Activated naive CD8-positive, alpha-beta T cell treated with anti-CD3 and anti-CD28 coated beads, Interleukin-2, amount 10 ng/mL, durations not matched to agents 7 days and 5 days (primary cell): Measurements from ENCODE around the gene TXLNG. TPM values are rescaled to one million over a fixed set of nuclear protein-coding genes. Genes with fewer than 3 reads are reported as not detected.

Experiments used
- ATAC-seq: fragments of 150-1000 bp; cut with Tn5 transposase; one replicate; pipeline ENCODE4 v1.10.0; 2021; ENCODE audit warnings: low read depth, moderate library complexity
- POLR2A ChIA-PET: fragments of 350-600 bp; sonication (Branson Sonifier 250); formaldehyde crosslinking; loops from one replicate; lab custom pipeline; 2021; ENCODE audit warnings: antibody characterized with exemption; lab: Charles Lee
- DNase-seq: peaks from one replicate; pipeline ENCODE4 v3.0.0; 2021
- H3K27ac Mint-ChIP-seq: one replicate; pipeline ENCODE4 v1.8.0; 2022; ENCODE audit warnings: mild to moderate bottlenecking, mixed read lengths
- H3K27me3 Mint-ChIP-seq: one replicate; pipeline ENCODE4 v1.8.0; 2022; ENCODE audit warnings: mild to moderate bottlenecking, moderate library complexity, mixed read lengths
- H3K36me3 Mint-ChIP-seq: one replicate; pipeline ENCODE4 v1.8.0; 2021; ENCODE audit warnings: mild to moderate bottlenecking, mixed read lengths
- H3K4me1 Mint-ChIP-seq: one replicate; pipeline ENCODE4 v1.8.0; 2021; ENCODE audit warnings: mixed read lengths
- H3K4me3 Mint-ChIP-seq: one replicate; pipeline ENCODE4 v1.8.0; 2022; ENCODE audit warnings: mild to moderate bottlenecking, moderate library complexity, mixed read lengths
- H3K9me3 Mint-ChIP-seq: one replicate; pipeline ENCODE4 v1.8.0; 2021; ENCODE audit warnings: mixed read lengths
- total RNA-seq, 2 experiments: library from RNA; stranded (reverse); gene quantifications; one replicate each; pipeline ENCODE4 v1.2.3, GENCODE V29; 2021

Gene TXLNG
- total RNA-seq, 2 experiments from 2014 or later, result 10.7 to 13.2 TPM

- no peak overlapping the region for H3K4me3 Mint-ChIP-seq
- no peak overlapping the region for H3K27ac Mint-ChIP-seq
- DNase-seq (no peak), ATAC-seq (no peak)
- H3K27me3 Mint-ChIP-seq, result no peaks in the 10 kb centered on the region
- POLR2A ChIA-PET, result no interaction called here
- peaks cover 8% of the 10 kb centered on the region for H3K36me3 Mint-ChIP-seq
- peaks cover 2% of the 10 kb centered on the region for H3K4me1 Mint-ChIP-seq
- H3K9me3 Mint-ChIP-seq, result no peaks in the 10 kb centered on the region
Observed at GRCh38 chrX:16797841-16798240, 11.6 kb downstream of the TXLNG start.

GRCh38 chrX:16804923-16805464 lies 18.7 kb downstream of the TXLNG start:
- Mint-ChIP-seq H3K27me3 (no peaks in the 10 kb centered on the region), H3K4me1 (peaks cover 4% of the 10 kb centered on the region), H3K36me3 (peaks cover 5% of the 10 kb centered on the region), H3K27ac (no peak overlapping the region), H3K9me3 (no peaks in the 10 kb centered on the region), H3K4me3 (no peak overlapping the region)
- ATAC-seq (no peak), DNase-seq (no peak)
- POLR2A ChIA-PET, result no interaction called here

- Mint-ChIP-seq H3K27me3 (no peaks in the 10 kb centered on the region), H3K9me3 (no peaks in the 10 kb centered on the region), H3K36me3 (peaks cover 3% of the 10 kb centered on the region), H3K4me3 (no peak overlapping the region), H3K4me1 (peaks cover 5% of the 10 kb centered on the region), H3K27ac (no peak overlapping the region)
- no peak for DNase-seq
- ATAC-seq, result no peak
- POLR2A ChIA-PET, result no interaction called here
Observed at GRCh38 chrX:16807548-16807947, 21.3 kb downstream of the TXLNG start.

GRCh38 chrX:16807976-16808542 lies 21.8 kb downstream of the TXLNG start:
- Mint-ChIP-seq H3K9me3 (no peaks in the 10 kb centered on the region), H3K4me3 (peak overlapping the region; percentile 50), H3K27ac (peak overlapping the region; percentile 60), H3K36me3 (peaks cover 5% of the 10 kb centered on the region), H3K27me3 (no peaks in the 10 kb centered on the region), H3K4me1 (peaks cover 5% of the 10 kb centered on the region)
- ATAC-seq (no peak), DNase-seq (no peak)
- POLR2A ChIA-PET, result no interaction called here

- Mint-ChIP-seq H3K9me3 (no peaks in the 10 kb centered on the region), H3K27me3 (no peaks in the 10 kb centered on the region), H3K36me3 (peaks cover 4% of the 10 kb centered on the region), H3K4me3 (no peak overlapping the region), H3K4me1 (peaks cover 6% of the 10 kb centered on the region), H3K27ac (no peak overlapping the region)
- ATAC-seq, result no peak
- POLR2A ChIA-PET, result no interaction called here
- no peak for DNase-seq
Observed at GRCh38 chrX:16814597-16814996, 28.3 kb downstream of the TXLNG start.

GRCh38 chrX:16819634-16820033 lies 33.4 kb downstream of the TXLNG start:
- H3K4me1 Mint-ChIP-seq, result peaks cover 5% of the 10 kb centered on the region
- peaks cover 6% of the 10 kb centered on the region for H3K36me3 Mint-ChIP-seq
- H3K27me3 Mint-ChIP-seq, result no peaks in the 10 kb centered on the region
- POLR2A ChIA-PET, result no interaction called here
- no peaks in the 10 kb centered on the region for H3K9me3 Mint-ChIP-seq
- no peak overlapping the region for H3K4me3 Mint-ChIP-seq
- no peak for DNase-seq
- H3K27ac Mint-ChIP-seq, result no peak overlapping the region
- no peak for ATAC-seq

GRCh38 chrX:16822723-16823122 lies 36.5 kb downstream of the TXLNG start:
- no peak overlapping the region for H3K4me3 Mint-ChIP-seq
- H3K27ac Mint-ChIP-seq, result no peak overlapping the region
- peaks cover 5% of the 10 kb centered on the region for H3K4me1 Mint-ChIP-seq
- no peak for DNase-seq
- POLR2A ChIA-PET, result no interaction called here
- peaks cover 5% of the 10 kb centered on the region for H3K36me3 Mint-ChIP-seq
- no peak for ATAC-seq
- H3K9me3 Mint-ChIP-seq, result no peaks in the 10 kb centered on the region
- no peaks in the 10 kb centered on the region for H3K27me3 Mint-ChIP-seq

- POLR2A ChIA-PET, result no interaction called here
- ATAC-seq (no peak), DNase-seq (no peak)
- Mint-ChIP-seq H3K9me3 (no peaks in the 10 kb centered on the region), H3K27me3 (no peaks in the 10 kb centered on the region), H3K27ac (no peak overlapping the region), H3K4me3 (no peak overlapping the region), H3K36me3 (peaks cover 5% of the 10 kb centered on the region), H3K4me1 (peaks cover 5% of the 10 kb centered on the region)
Observed at GRCh38 chrX:16825264-16826035, 39.2 kb downstream of the TXLNG start.

GRCh38 chrX:16826207-16826606 lies 39.9 kb downstream of the TXLNG start:
- Mint-ChIP-seq H3K4me3 (no peak overlapping the region), H3K36me3 (peaks cover 5% of the 10 kb centered on the region), H3K4me1 (peaks cover 5% of the 10 kb centered on the region), H3K27me3 (no peaks in the 10 kb centered on the region), H3K9me3 (no peaks in the 10 kb centered on the region), H3K27ac (no peak overlapping the region)
- DNase-seq (no peak), ATAC-seq (no peak)
- POLR2A ChIA-PET, result no interaction called here

GRCh38 chrX:16827225-16827624 lies 41.0 kb downstream of the TXLNG start:
- ATAC-seq, result no peak
- POLR2A ChIA-PET, result no interaction called here
- peaks cover 5% of the 10 kb centered on the region for H3K4me1 Mint-ChIP-seq
- H3K36me3 Mint-ChIP-seq, result peaks cover 5% of the 10 kb centered on the region
- no peaks in the 10 kb centered on the region for H3K9me3 Mint-ChIP-seq
- no peak overlapping the region for H3K4me3 Mint-ChIP-seq
- no peak for DNase-seq
- H3K27ac Mint-ChIP-seq, result no peak overlapping the region
- H3K27me3 Mint-ChIP-seq, result no peaks in the 10 kb centered on the region

GRCh38 chrX:16828124-16828908 lies 42.0 kb downstream of the TXLNG start:
- POLR2A ChIA-PET, result no interaction called here
- no peak overlapping the region for H3K4me3 Mint-ChIP-seq

GRCh38 chrX:16832301-16832700 lies 46.0 kb downstream of the TXLNG start:
- no peak overlapping the region for H3K4me3 Mint-ChIP-seq
- ATAC-seq, result no peak
- H3K4me1 Mint-ChIP-seq, result no peaks in the 10 kb centered on the region
- H3K9me3 Mint-ChIP-seq, result no peaks in the 10 kb centered on the region
- peaks cover 7% of the 10 kb centered on the region for H3K36me3 Mint-ChIP-seq
- no peak for DNase-seq
- POLR2A ChIA-PET, result no interaction called here
- no peak overlapping the region for H3K27ac Mint-ChIP-seq
- H3K27me3 Mint-ChIP-seq, result no peaks in the 10 kb centered on the region

More at GRCh38 chrX:16828124-16828908, 42.0 kb downstream of the TXLNG start:
- no peaks in the 10 kb centered on the region for H3K27me3 Mint-ChIP-seq
- DNase-seq, result no peak
- no peak for ATAC-seq
- peaks cover 5% of the 10 kb centered on the region for H3K4me1 Mint-ChIP-seq
- peaks cover 6% of the 10 kb centered on the region for H3K36me3 Mint-ChIP-seq
- H3K9me3 Mint-ChIP-seq, result no peaks in the 10 kb centered on the region
- H3K27ac Mint-ChIP-seq, result no peak overlapping the region

GRCh38 chrX:16834806-16835205 lies 48.5 kb downstream of the TXLNG start:
- Mint-ChIP-seq H3K4me1 (no peaks in the 10 kb centered on the region), H3K36me3 (peaks cover 9% of the 10 kb centered on the region), H3K9me3 (no peaks in the 10 kb centered on the region), H3K4me3 (no peak overlapping the region), H3K27me3 (no peaks in the 10 kb centered on the region), H3K27ac (no peak overlapping the region)
- no peak for ATAC-seq
- DNase-seq, result no peak
- POLR2A ChIA-PET, result no interaction called here
